ENCODE measurements around the gene SPATA45.
"Not testable (repeated sequence)": the region's sequence is repeated elsewhere in the genome, so short reads cannot be mapped to it uniquely, and the experiment has no call there.

SPATA45 gene

GRCh38 chr1:212858461-212859265 lies 11.2 kb upstream of the SPATA45 start:
- TF ChIP-seq CTCF (IDR thresholded peaks at IDR 0.05; ENCODE audit: control insufficient read depth, insufficient read depth, low read depth, low read length, missing control alignments) = no peak
- no peak for DNase-seq (ENCODE audit: low read depth)
- H3K4me3 ChIP-seq (ENCODE audit: control insufficient read depth, low read depth, low read length) = peak overlapping the region; percentile 73

GRCh38 chr1:212857992-212858460 lies 10.6 kb upstream of the SPATA45 start, which contains the start of gene FLVCR1:
Gene FLVCR1 (plus strand): TSS chr1:212858275. CDS start chr1:212858453, 178 bp downstream.
- TF ChIP-seq CTCF (IDR thresholded peaks at IDR 0.05; ENCODE audit: control insufficient read depth, insufficient read depth, low read depth, low read length, missing control alignments) = no peak
- H3K4me3 ChIP-seq (ENCODE audit: control insufficient read depth, low read depth, low read length) = peak within 1 kb of the TSS; percentile 73
- peak; percentile 62 for DNase-seq (ENCODE audit: low read depth)

- TF ChIP-seq CTCF (IDR thresholded peaks at IDR 0.05; ENCODE audit: control insufficient read depth, insufficient read depth, low read depth, low read length, missing control alignments) = no peak
- H3K4me3 ChIP-seq (ENCODE audit: control insufficient read depth, low read depth, low read length) = no peak overlapping the region
- no peak for DNase-seq (ENCODE audit: low read depth)
Measured at GRCh38 chr1:212856755-212857154, 9.3 kb upstream of the SPATA45 start.

GRCh38 chr1:212853658-212854057 lies 6.2 kb upstream of the SPATA45 start:
- H3K4me3 ChIP-seq (ENCODE audit: control insufficient read depth, low read depth, low read length) = no peak overlapping the region
- TF ChIP-seq CTCF (IDR thresholded peaks at IDR 0.05; ENCODE audit: control insufficient read depth, insufficient read depth, low read depth, low read length, missing control alignments) = no peak
- no peak for DNase-seq (ENCODE audit: low read depth)

- no peak for TF ChIP-seq CTCF (IDR thresholded peaks at IDR 0.05; ENCODE audit: control insufficient read depth, insufficient read depth, low read depth, low read length, missing control alignments)
- no peak overlapping the region for H3K4me3 ChIP-seq (ENCODE audit: control insufficient read depth, low read depth, low read length)
- DNase-seq (ENCODE audit: low read depth) = no peak
Measured at GRCh38 chr1:212852105-212852688, 4.7 kb upstream of the SPATA45 start.

DNA sequence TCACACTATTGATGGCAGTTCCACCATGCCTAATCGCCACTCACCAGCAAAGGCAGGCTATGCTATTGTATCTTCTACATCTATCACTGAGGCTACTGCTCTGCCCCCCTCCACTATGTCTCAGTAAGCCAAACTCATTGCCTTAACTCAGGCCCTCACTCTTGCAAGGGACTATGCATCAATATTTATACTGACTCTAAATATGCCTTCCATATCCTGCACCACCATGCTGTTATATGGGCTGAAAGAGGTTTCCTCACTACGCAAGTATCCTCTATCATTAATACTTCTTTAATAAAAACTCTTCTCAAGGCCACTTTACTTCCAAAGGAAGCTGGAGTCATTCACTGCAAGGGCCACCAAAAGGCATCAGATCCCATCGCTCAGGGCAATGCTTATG lies 2.9 kb downstream of the SPATA45 start:
- not testable (repeated sequence) for DNase-seq (ENCODE audit: low read depth); H3K4me3 ChIP-seq (ENCODE audit: control insufficient read depth, low read depth, low read length)

DNA sequence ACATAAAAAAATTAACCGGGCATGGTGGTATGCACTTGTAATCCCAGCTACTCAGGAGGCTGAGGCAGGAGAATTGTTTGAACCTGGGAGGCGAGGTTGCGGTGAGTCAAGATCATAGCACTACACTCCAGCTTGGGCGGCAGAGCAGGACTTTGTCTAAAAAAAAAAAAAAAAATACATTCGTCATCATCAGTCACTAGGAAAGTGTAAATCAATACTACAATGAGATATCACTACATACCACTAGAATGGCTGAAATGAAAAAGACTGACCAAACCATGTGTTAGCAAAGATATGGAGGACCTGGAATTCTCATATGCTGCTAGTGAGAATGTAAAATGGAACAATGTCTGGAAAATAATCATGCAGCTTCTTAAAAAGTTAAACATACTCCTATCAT lies 9.3 kb downstream of the SPATA45 start:
- TF ChIP-seq CTCF (IDR thresholded peaks at IDR 0.05; ENCODE audit: control insufficient read depth, insufficient read depth, low read depth, low read length, missing control alignments) = no peak
- no peak for DNase-seq (ENCODE audit: low read depth)
- no peak overlapping the region for H3K4me3 ChIP-seq (ENCODE audit: control insufficient read depth, low read depth, low read length)

GRCh38 chr1:212833211-212834207 lies 13.9 kb downstream of the SPATA45 start:
- DNase-seq (ENCODE audit: low read depth); H3K4me3 ChIP-seq (ENCODE audit: control insufficient read depth, low read depth, low read length): not testable (repeated sequence)

Measured in AG09309 (cell line).